T-helper 2 cell (primary cell): ENCODE results near the gene CRCP.
"Not testable (repeated sequence)": the region's sequence is repeated elsewhere in the genome, so short reads cannot be mapped to it uniquely, and the experiment has no call there.

Experiments
- DNase-seq, 5 experiments: peaks; one replicate each; pipeline versions ENCODE4 v3.0.0 to v3.0.0-alpha.2; 2012 to 2022

Gene CRCP

DNA sequence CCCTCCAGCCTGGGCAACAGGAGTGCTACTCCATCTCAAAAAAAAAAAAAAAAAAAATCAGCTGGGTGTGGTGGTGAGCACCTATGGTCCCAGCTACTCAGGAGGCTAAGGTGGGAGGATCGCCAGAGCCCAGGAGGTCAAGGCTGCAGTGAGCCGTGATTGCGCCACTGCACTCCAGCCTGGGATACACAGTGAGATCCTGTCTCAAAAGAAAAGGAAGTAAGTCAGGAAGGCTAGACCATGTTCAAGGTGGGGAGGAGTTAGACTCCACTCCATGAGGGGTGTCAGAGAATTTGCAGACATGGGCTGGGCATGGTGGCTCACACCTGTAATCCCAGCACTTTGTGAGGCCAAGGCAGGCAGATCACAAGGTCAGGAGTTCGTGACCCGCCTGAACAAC, 6.2 kb upstream of the CRCP start:
- DNase-seq = not testable (repeated sequence)

DNA sequence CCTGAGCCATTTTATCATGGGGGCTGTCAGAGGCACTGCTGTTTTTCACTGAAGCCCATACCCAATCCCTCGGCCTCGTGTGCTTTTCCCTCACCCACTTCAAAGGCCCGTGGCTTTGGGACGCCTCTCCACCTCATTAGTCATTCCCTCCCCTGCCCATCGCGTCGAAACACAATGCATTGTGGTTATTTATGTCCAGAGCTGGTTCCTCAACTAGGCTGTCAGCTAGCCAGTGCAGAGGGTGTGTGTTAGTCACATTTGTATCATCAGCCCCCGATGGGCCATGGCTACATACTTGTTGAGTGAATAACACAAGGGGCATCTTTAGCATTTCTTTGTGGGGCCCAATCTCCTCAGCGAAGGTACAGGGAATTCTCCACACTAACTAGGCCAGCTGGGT, 3.8 kb upstream of the CRCP start:
- DNase-seq = no peak

DNA sequence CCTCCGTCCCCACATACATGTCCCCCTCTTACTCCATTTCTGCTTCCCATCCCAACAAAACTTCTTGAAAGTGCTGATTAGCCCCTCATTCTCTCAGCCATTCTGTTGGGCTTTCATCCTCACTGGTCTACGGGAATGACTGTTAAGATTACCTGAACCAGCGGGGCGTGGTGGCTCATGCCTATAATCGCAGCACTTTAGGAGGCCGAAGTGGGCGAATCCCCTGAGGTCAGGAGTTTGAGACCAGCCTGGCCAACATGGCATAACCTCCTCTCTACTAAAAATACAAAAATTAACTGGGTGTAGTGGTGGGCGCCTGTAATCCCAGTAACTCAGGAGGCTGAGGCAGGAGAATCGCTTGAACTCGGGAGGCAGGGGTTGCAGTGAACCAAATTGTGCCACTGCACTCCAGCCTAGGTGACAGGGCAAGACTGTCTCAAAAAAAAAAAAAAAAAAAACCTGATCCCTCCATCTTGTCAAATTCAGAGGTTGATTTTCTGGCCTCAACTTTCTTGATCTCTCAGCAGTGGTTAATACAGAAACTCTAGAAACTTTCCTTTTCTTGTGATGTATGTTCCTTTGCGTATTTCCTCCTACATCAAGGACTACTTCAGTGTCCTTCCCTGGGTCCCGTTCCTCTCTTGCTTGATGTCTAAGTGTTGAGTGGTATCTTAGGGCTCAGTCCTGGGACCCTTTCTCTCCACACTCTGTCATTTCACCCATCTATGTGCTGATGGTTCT, 2.2 kb downstream of the CRCP start:
- peak in 1 of 5 experiments; percentile 17 for DNase-seq

DNA sequence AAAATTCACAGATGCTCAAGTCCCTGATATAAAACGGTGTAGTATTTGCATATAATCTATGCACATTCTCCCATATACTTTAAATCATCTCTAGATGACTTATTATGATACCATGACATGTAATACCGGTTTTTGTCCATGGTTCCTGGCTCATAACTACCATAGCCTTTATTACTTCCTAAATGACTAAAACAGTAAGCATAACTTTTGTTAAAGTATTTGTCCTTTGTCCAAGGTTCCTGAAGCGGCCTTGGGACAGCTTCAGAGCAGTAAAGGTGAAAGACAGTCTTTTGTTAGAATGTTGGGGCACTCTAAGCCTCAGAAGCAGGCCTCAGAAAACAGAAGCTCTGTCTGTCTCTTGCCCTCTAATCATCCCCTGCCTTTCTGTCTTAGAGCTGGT, 4.0 kb downstream of the CRCP start:
- DNase-seq = peak in 1 of 5 experiments; percentile 18

DNA sequence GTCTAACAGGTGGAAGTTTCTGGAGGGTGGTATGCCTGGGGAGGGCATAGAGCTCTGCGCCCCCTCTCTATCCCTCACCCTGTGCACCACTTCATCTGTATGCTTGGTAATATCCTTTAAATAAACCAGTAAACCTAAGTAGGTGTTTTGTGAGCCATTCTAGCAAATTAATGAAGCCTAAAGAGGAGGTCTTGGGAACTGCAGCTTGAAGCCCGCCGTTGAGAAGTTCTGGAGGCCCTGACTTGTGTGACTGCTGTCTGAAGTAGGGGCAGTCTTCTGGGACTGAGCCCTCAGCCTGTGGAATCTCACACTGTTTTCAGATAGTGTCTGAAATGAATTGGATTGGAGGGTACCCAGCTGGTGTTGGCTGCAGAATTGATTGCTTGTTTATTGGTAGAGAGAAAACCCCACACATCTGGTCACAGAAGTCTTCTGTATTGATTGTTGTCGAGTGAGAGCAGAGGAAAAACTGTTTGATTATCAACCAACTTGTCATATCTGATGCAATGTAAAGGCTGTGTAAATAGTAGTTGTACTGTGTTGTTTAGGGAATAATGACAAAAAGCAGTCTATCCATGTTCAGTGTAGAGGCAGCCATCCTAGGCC, 4.7 kb downstream of the CRCP start:
- no peak for DNase-seq

DNA sequence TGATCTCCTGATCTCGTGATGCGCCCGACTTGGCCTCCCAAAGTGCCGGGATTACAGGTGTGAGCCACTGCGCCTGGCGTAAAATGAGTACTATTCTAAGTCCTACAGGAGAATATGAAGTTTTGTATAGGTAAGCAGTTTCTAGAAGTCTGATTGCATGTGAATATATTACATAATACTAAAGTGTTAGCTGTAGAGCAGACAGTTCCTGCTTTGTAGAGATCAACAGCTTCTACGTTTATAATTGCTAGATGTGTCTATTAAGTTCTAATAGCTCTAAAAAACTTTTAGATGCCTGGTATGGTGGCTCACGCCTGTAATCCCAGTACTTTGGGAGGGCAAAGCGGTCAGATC, 8.5 kb downstream of the CRCP start:
- DNase-seq = no peak

DNA sequence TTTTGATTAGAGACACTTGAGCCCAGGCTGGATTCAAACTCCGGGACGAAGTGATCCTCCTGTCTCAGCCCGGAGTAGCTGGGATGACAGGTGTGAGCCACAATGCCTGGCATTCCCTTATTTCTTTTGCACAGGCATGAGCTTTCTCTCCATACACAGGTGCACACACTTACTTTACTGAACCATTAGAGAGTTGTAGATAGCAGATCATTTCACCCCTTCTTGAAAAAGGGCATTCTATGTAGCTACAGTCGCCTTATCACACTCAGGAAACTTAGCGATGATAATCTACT, 9.9 kb downstream of the CRCP start:
- not testable (repeated sequence) for DNase-seq

DNA sequence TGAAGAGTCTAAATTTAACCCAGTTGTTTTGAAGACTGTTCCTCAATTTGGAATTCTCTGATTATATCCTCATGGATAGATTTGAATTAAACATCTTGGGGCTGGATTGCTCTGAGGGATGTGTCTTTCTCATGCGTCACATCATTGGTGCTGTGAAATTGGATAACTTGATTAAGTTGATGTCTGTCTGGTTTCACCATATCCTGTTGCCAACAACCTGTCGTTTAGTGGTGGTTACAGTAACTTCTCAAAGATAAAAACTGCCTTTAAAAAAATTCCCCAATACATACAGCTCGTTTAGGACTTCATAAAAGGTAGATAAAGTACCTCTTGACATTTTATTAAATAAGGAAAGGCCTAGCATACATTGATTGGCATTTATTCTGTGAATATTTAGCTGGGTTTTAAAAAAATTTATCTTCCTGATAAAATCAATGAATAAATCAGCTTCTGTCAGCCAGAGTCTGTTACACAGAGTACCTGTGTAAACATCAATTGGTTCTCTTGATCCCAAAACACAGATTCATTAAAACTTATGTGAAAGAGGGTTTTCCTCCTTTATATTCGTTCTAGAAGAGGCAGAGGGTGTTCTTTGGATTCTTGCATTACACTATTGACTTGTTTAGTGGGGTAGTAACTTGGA, 10.5 kb downstream of the CRCP start:
- DNase-seq = peak in 2 of 5 experiments; percentile 9 to 46

DNA sequence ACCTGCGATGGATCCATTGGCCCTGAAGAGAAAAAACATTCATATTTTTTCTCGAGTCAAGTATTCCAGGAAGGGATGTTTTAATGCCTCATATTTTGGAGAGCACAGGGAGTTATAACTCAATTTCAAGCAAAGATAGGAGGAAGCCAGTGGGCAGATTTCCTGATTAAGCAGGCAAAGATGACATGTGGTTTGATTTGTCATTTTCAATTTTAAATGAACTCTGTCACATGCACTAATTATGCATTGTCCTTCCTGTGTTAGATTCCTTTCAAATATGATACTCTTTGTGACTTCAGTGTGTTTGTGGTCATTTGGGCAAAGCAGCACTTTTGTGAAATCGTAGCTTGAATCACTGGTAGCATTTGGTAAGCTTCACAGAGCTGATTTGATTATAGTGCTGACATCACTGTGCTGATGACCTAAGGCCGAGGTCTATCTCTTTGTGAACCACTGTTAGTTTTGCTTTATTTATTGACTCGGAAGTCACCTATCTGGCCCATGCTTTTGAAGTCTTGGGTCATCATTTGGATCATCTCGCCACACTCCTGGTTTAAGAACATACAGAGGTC, 11.2 kb downstream of the CRCP start:
- peak in 2 of 5 experiments; percentile 15 to 19 for DNase-seq

DNA sequence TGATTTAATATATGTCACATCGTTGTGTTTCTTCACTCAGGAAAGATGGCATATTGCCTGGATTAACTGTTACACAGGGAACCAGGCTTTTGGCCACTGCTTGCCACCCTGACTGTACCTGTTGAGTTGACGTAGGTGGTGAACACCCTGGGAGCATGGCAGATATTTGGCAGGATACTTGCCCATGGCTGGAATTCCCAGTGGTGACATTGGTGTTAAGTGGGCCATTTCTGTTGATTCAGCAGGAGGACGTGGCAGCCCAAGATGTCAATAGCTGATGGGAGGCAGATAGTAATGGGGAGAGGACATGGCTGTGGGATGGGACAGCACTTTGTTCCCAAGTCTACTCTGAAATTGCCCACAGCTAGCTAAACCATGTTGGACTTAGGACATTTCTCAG, 12.5 kb downstream of the CRCP start:
- not testable (repeated sequence) for DNase-seq

DNA sequence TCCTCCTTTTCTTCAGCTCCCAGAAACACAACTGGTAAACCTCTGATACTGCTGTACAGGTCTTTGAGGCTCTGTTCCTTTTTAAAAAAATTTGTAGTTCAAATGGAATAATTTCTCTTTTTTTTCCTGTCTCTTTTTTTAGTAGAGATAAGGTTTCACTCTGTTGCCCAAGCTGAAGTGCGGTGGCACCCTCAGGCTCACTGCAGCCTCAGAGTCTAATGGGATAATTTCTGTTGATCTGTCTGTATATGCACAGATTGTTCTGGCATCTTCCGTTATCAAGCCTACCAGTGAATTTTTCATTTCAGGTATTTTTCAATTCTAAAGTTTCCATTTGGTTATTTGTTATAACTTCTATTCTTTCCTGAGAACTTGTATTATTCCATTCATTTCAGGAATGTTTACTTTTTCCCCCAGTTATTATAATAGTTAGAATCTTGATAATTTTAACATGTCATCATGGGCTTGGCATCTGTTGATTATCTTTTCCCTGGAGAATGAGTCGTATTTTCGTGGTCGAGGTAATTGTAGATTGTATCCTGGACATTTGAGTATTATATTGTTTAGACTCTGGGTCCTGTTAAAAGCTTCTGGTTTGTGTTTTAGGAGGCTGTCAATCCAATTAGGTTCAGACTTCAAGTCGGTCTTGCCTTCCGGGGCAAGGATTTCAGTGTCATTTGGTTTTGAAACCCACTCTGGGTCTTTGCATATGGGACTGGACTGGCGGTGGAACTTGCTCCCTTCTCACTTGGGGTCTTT, 24.5 kb downstream of the CRCP start:
- no peak for DNase-seq

DNA sequence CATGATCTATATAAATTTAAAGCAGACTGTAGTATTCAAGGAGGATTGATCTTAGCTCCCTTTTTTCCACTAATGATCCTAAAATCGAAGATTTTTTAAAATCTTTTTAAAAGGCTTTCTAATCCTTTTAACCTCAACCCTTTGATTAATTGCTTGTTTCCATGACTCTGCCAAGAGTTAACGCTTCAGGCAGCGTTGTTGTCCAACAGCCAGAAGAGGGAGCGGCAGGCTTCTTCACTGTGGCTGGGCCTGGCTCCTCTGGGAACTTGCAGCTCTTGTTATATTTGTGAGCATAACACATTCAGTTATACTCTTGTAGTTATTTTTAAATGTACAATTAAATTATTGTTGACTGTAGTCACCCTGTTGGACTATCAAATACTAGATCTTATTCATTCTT, 26.3 kb downstream of the CRCP start:
- DNase-seq = no peak

DNA sequence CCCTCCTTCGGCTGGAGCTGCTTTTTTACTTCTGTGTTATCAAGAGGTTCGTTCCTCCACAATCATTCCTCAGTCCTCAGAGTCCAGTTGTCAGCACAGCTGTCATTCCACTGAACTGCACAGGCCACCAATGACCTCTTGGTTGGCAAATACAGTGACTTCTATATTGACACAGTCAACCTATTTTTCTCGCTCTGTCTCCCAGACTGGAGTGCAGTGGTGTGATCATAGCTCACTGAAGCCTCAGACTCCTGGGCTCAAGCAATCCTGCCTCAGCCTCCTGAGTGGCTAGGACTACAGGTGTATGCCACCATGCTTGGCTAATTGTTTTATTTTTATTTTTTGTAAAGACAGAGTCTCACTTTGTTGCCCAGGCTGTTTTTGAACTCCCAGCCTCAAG, 27.7 kb downstream of the CRCP start:
- no peak for DNase-seq

DNA sequence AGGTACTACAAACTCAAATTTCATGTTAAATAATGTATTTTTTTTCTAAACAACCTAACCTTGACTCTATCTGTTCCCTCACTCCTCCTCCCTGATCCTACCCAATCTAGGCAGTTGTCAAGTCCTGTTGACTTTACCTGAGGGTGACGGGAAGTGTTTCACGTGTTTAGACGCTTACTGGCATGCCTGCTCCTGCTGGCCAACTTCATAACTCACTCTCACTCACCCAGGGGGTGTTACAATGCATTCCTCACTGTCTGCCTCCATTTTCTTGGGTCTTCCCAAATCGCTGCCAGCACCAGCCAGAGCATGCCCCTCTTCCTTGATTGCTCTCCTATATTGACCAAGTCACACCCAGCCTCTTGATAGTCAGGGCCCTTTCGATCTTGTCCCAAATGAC, 28.3 kb downstream of the CRCP start:
- no peak for DNase-seq

DNA sequence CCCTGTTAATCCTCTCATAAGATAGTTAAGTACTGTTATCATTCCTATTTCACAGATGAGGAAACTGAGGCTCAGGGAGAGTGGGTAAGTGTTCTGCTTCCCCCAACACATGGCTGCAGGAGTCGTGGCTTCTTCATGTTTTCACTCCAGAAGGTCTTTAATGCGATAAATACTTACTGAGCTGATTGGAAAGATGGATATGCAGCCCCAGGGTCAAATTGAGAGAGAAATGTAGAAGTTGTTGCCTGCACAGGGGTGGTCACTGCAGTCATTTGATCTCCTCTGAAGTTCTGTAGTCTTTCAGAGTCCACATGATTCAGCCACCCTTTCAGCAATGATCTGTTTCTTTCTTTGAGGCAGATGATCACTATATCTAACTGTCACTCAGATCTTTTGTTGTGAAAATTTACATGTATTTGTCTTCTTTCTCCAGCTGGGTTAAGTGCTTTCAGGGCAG, 29.3 kb downstream of the CRCP start:
- no peak for DNase-seq

DNA sequence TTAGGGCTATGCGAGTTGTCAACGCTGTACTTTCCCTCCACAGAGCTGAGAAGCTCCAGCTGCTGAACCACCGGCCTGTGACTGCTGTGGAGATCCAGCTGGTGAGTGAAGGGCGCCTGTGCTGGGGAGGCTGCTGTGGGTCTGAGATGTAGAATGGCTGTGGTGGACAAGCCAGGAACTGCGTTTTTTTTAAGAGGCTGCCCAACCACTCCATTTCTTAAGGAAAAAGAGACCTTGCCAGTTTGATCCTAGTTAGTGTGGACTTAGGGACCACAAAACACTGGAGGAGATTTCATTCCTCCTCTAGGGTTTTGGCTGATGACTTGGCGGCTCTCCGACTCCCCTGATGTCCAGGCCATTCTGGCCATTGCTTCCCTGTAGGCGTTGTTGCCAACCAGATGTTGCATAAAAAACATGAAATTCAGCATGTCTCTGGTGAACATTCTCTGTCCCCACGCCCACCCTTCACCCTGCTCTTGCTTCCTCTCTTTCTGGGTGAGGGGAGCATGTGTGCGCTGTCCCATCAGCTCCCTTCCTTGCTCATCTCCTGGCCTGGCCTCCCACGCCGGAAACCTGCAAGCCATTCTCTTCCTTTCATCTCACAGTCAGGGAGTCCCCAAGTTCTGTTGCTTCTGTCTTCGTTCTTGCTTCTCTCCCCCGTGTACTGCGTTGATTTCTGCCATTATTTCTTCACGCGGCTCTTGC, 30.9 kb downstream of the CRCP start:
- no peak for DNase-seq

DNA sequence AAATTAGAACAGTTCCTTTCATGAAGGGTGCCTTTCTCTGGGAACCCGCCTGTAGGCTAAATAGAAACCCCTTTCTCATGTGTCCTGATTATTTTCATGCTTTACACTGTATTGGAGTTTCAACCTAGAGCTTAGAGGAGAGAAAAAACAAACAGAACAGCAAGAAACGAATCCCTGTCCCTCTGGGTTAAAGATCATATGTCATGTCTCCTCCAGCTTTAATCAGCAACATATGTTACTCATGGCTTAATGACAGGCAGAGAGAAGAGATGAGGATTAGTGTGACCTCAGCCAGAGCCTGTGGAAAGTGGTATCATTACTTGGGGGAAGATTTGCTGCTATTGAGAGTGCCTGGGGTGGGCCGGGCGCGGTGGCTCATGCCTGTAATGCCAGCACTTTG, 32.1 kb downstream of the CRCP start:
- no peak for DNase-seq

DNA sequence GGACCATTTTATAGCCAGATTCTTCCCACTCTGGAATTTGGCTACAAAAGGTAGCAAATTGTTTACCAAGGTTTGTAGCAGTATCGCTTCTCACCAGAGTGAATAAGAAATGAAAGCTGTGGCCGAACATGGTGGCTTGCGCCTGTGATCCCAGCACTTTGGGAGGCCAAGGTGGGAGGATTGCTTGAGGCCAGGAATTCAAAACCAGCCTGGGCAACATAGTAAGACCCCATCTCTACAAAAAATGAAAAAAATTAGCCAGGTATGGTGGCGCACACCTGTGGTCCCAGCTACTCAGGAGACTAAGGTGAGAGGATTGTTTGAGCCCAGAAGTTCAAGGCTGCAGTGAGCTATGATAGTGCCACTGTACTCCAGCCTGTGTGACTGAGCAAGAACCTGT, 33.0 kb downstream of the CRCP start:
- not testable (repeated sequence) for DNase-seq

DNA sequence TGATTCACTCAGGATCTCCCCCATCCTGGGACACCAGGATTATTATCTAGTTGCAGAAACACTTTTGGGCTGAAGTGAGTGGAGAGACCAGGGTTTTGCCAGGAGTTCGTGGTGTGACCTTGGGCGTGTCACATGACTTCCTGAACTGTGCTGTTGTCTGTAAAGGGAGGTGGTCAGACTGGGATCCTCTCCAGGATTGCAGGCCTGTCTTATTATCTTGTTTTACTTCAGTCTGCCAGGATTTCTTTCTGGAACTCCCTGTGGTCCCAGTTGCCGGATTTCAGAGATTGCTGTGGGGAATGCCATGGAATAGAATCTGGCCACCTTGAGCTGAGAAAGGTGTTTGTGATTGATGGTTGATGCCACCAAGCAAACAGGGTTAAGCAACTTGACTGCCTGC, 35.8 kb downstream of the CRCP start:
- DNase-seq = peak in 1 of 5 experiments; percentile 15

DNA sequence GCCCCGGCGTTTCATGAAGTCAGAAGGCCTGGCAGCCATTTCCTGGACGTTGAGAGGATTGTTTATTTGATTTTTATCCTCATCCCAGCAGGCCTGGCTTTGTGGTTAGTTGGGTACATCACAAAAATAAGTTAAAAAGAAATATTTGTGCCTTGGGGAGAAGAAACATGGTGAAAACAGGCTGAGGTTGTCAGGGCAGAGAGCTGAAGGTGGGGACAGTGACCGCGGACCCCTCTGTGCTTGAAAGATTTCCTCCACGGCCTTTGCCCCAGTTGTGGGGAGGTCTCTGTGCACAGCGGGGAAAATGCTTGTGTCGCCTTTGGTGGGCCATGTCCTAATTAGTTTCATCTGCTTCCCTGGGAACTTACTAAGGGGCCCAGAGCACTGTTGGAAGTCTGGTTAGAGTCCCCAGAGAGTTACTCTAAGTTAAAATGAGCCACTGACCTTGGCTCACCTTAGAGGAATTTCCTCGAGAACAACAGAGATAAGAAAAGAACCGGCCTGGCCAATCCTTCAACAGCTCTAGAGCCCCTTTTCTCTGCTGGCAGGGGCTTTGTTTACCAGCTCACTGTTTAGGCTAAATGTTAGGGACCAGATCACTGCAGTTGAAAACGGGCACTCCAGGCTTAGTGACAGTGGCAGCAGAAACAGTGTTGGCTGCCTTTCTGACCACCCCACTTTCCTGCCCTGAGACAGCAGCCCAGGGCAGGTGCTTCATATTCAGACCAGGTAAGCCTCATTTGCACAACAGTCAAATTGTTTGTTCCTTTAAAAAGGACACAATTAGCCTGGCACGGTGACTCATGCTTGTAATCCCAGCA, 37.9 kb downstream of the CRCP start:
- no peak for DNase-seq

DNA sequence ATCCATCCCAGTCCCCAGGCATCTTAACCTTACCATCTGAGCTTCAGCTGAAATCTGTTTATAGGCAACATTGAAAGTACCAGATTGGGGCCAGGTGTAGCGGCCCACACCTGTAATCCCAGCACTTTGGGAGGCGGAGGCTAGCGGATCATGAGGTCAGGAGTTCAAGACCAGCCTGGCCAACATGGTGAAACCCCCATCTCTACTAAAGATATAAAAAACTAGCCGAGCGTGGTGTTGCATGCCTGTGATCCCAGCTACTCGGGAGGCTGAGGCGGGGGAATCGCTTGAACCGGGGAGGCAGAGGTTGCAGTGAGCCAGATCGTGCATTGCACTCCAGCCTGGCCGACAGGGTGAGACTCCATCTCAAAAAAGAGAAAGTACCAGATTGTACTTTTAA, 39.0 kb downstream of the CRCP start:
- DNase-seq = no peak

DNA sequence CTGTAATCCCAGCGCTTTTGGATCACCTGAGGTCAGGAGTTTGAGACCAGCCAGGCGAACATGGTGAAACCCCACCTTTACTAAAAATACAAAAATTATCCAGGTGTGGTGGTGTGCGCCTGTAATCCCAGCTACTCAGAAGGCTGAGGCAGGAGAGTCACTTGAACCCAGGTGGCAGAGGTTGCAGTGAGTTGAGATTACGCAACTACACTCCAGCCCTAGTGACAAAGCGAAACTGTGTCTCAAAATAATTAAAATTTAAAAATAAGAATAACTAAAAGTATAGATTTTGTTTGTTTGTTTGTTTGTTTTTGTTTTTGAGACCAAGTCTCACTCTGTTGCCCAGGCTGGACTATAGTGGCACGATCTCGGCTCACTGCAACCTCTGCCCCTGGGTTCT, 41.4 kb downstream of the CRCP start:
- not testable (repeated sequence) for DNase-seq
